ENCODE results near the gene TARS3. TPM values are rescaled to one million over a fixed set of nuclear protein-coding genes. Genes with fewer than 3 reads are reported as not detected.

Gene TARS3
- total RNA-seq, 4 donors from 2014 or later, result 7.7 to 36.3 (median 19.9) TPM

DNA sequence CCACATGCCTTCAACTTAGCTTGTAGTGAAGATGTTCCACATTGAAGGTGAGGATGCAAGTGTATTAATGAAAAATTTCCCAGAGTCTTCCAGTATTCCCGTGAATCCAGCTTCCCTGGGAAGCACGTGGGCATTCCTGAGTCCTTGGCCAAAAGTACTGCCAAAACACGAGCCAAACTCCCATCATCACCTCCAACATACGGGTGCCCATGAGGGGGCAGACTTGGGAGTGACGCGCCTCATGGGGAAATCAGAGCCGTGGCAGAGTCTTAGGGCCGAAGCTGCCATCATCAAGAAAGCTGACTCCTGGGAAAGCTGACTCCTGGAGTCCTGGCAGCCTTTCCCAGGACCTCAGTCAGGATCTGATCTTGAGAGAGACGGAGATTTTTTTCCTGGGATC is 52.0 kb downstream of the TARS3 start:
- Histone ChIP-seq H3K4me3 (no peak overlapping the region), H3K4me1 (no peaks in the 10 kb centered on the region), H3K27me3 (no peaks in the 10 kb centered on the region), H3K27ac (no peak overlapping the region), H3K9me3 (no peaks in the 10 kb centered on the region), H3K36me3 (peaks cover 0 to 65% (median 0%) of the 10 kb centered on the region in 3 donors)
- no peak for DNase-seq
- TF ChIP-seq POLR2A (IDR thresholded peaks at IDR 0.05), result no peak
- TF ChIP-seq, protein P1, sequence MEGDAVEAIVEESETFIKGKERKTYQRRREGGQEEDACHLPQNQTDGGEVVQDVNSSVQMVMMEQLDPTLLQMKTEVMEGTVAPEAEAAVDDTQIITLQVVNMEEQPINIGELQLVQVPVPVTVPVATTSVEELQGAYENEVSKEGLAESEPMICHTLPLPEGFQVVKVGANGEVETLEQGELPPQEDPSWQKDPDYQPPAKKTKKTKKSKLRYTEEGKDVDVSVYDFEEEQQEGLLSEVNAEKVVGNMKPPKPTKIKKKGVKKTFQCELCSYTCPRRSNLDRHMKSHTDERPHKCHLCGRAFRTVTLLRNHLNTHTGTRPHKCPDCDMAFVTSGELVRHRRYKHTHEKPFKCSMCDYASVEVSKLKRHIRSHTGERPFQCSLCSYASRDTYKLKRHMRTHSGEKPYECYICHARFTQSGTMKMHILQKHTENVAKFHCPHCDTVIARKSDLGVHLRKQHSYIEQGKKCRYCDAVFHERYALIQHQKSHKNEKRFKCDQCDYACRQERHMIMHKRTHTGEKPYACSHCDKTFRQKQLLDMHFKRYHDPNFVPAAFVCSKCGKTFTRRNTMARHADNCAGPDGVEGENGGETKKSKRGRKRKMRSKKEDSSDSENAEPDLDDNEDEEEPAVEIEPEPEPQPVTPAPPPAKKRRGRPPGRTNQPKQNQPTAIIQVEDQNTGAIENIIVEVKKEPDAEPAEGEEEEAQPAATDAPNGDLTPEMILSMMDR (IDR thresholded peaks at IDR 0.05), result no peak

DNA sequence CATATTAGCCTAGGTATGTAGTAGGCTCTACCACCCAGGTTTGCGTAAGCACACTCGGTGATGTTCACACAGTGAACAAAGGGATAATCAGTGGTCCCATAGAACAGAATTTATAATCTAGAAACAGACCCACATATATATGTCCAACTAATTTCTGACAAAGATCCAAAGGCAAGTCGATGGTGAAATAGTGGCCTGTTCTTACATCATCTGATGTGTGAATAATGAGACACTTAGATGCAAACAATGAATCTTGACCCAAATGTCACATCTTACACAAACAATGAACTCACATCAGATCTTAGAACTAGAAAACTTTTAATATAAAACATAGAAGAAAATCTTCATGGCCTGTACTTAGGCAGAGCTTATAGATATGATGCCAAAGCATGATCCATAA is 54.5 kb downstream of the TARS3 start:
- TF ChIP-seq, protein P1 (IDR thresholded peaks at IDR 0.05), result no peak
- no peak for TF ChIP-seq POLR2A (IDR thresholded peaks at IDR 0.05)
- H3K4me1 ChIP-seq, result no peaks in the 10 kb centered on the region
- H3K9me3 ChIP-seq, result no peaks in the 10 kb centered on the region
- peaks cover 0 to 49% (median 0%) of the 10 kb centered on the region in 3 donors for H3K36me3 ChIP-seq
- H3K4me3 ChIP-seq, result no peak overlapping the region
- H3K27me3 ChIP-seq, result no peaks in the 10 kb centered on the region
- no peak overlapping the region for H3K27ac ChIP-seq
- DNase-seq, result no peak

DNA sequence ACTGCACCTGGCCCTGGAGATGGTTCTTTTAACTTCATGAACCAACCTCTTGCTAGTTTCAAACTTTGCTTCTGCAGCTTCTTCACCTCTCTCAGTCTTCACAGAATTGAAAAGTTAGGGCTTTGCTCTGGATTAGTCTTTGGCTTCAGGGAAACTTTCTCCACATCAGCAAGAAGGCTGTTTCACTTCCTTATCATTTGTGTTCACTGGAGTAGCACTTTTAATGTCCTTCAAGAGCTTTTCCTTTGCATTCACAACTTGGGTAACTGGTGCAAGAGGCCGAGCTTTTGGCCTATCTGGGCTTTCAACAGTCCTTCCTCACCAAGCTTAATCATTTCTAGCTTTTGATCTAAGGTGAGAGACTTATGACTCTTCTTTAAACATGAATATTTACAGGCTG is 56.4 kb downstream of the TARS3 start:
- no peak for DNase-seq
- Histone ChIP-seq H3K27me3 (no peaks in the 10 kb centered on the region), H3K27ac (no peak overlapping the region), H3K4me1 (no peaks in the 10 kb centered on the region), H3K9me3 (no peaks in the 10 kb centered on the region), H3K4me3 (no peak overlapping the region), H3K36me3 (peaks cover 0 to 31% (median 0%) of the 10 kb centered on the region in 3 donors)
- TF ChIP-seq POLR2A (IDR thresholded peaks at IDR 0.05), result no peak
- TF ChIP-seq, protein P1 (IDR thresholded peaks at IDR 0.05), result no peak

DNA sequence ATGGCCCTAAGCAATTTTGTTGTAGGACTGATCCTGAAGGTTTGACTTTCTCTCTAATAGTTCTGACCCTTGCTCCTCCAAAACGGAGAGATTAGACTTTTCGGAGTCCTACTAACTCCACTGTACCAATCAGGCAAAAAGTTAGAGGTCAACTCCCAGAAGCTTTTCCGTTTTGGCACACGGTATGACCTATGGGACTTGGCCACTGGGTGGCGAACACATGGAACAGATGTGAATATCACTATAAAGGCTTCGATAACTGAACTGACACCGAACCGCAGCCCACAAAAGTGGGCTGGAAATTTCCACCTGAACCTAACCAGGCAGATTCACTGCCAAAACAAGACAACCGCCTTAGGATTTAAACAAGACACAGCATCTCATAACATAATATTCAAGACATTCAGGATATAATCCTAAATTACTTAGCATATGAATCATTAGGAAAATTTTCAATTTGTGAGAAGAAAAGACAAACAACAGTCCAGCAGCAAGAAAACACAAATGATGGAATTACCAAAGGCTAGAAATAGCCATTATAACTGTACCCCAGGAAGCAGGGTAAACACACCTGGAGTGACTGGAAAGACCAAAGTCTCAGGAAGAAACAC is 59.9 kb downstream of the TARS3 start:
- H3K9me3 ChIP-seq, result no peaks in the 10 kb centered on the region
- TF ChIP-seq POLR2A (IDR thresholded peaks at IDR 0.05), result no peak
- TF ChIP-seq, protein P1 (IDR thresholded peaks at IDR 0.05), result no peak

DNA sequence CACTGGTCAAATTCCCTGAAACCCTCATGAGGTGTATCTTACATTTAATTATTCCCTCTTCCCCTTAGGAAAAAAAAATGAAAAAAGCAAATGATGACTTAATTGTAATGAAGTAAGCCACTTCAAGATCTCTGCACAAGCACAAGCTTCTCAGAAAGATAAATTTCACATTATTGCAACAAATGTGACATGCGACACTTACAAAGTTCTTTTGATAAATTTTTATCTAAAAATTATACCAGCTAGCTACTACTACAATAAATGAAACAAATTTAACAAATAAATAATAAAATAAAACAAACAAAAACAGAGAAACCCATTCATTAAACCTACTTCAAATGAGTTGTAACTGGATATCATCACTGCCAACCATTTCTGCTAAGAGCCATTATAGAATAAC is 62.1 kb downstream of the TARS3 start:
- Histone ChIP-seq H3K36me3 (peaks cover 0 to 8% (median 0%) of the 10 kb centered on the region in 3 donors), H3K4me3 (no peak overlapping the region), H3K4me1 (peaks cover 0 to 6% (median 0%) of the 10 kb centered on the region in 4 donors), H3K27me3 (no peaks in the 10 kb centered on the region), H3K27ac (no peak overlapping the region), H3K9me3 (no peaks in the 10 kb centered on the region)
- TF ChIP-seq POLR2A (IDR thresholded peaks at IDR 0.05), result no peak
- no peak for DNase-seq

More for the DNA sequence above, 59.9 kb downstream of the TARS3 start:
- Histone ChIP-seq H3K4me3 (no peak overlapping the region), H3K4me1 (no peaks in the 10 kb centered on the region), H3K36me3 (peaks cover 0 to 16% (median 0%) of the 10 kb centered on the region in 3 donors), H3K27ac (no peak overlapping the region), H3K27me3 (no peaks in the 10 kb centered on the region)
- no peak for DNase-seq

DNA sequence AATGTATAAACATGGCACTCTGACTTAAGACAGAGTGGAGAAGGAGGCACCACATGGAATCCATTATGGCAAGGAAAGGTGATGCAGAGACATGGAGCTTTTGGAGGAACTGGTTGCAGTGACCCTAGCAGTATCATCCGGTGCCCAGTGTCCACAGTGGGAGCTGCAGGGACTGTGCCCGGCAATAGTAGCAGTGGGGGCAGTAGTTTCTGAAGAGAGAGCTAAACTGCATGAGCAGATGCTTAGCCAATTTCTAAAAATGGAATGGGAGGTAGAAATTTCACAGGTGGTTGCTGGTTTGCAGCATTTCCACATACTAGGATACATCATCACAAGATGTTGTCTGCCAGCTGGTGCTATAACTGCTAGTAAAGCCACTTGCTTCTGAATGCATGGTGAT is 64.3 kb downstream of the TARS3 start:
- Histone ChIP-seq H3K9me3 (no peaks in the 10 kb centered on the region), H3K4me1 (peaks cover 0 to 6% (median 0%) of the 10 kb centered on the region in 4 donors), H3K4me3 (no peak overlapping the region), H3K36me3 (peaks cover 0 to 16% (median 0%) of the 10 kb centered on the region in 3 donors), H3K27ac (no peak overlapping the region), H3K27me3 (no peaks in the 10 kb centered on the region)
- no peak for TF ChIP-seq POLR2A (IDR thresholded peaks at IDR 0.05)
- TF ChIP-seq, protein P1 (IDR thresholded peaks at IDR 0.05), result no peak
- no peak for DNase-seq

Data from Peyer's patch (tissue), 4 donors.